K562 (cell line): ENCODE results near the gene AAK1. TPM values are rescaled to one million over a fixed set of nuclear protein-coding genes. Genes with fewer than 3 reads are reported as not detected.

ENCODE experiments used
- ATAC-seq: fragments of 200-7000 bp; cut with Tn5 transposase; 3 replicates; pipeline ENCODE4 v1.9.1; 2020; ENCODE audit warnings: moderate library complexity
- BruUV-seq: library from RNA; stranded (reverse); fragments of 400-500 nt; replicated peaks from 2 replicates; lab custom pipeline; 2021; lab: Mats Ljungman, UMichigan
- CTCF ChIA-PET: fragments of 300-600 bp; formaldehyde crosslinking; extraction: SDS; loops from one replicate; lab custom pipeline; 2021; ENCODE audit warnings: low intra/inter-chr PET ratio; lab: Yijun Ruan, JAX
- POLR2A ChIA-PET: fragments of 300-600, 350-650 bp; sonication (Branson Sonifier 250); formaldehyde crosslinking; extraction: SDS; loops from one replicate; lab custom pipeline; 2021; ENCODE audit warnings: antibody characterized with exemption, inconsistent platforms; lab: Yijun Ruan, JAX
- DNase-seq, 4 experiments: peaks; one replicate each; pipeline versions ENCODE4 v3.0.0 to v3.0.0-alpha.2; 2011 to 2018; ENCODE audit warnings: low spot score in 3 of 4, mixed read lengths in 3 of 4; ENCODE audit errors: extremely low read depth in 1 of 4
- FAIRE-seq: peaks from 2 replicates; lab custom pipeline; 2011; peaks lifted over from hg19 to GRCh38; lab: Jason Lieb, UNC
- H2AFZ ChIP-seq: 2 replicates; pipeline ENCODE4 v1.6.0; 2011; ENCODE audit warnings: low read depth, low read length, control low read depth, inconsistent platforms
- H3K27ac ChIP-seq: fragments of 200-600 bp; 3 replicates; pipeline ENCODE4 v1.8.0; 2011; ENCODE audit warnings: low read depth, mild to moderate bottlenecking, control low read depth, inconsistent platforms, low read length, moderate library complexity, mixed read lengths; ENCODE audit errors: extremely low read depth
- H3K27me3 ChIP-seq, 2 experiments: fragments of 300-600 bp in 1 of 2; 2 replicates in 1 of 2; 3 replicates in 1 of 2; pipeline versions ENCODE4 v1.6.0 to v1.8.0; 2011; ENCODE audit warnings: inconsistent platforms in 2 of 2, low read length in 2 of 2, mild to moderate bottlenecking in 1 of 2, mixed read lengths in 1 of 2, moderate library complexity in 1 of 2; ENCODE audit not compliant: control insufficient read depth in 2 of 2, insufficient read depth in 2 of 2
- H3K36me3 ChIP-seq: fragments of 300-600 bp; 3 replicates; pipeline ENCODE4 v1.8.0; 2011; ENCODE audit warnings: mild to moderate bottlenecking, low read length, inconsistent platforms; ENCODE audit not compliant: control insufficient read depth, insufficient read depth
- H3K4me1 ChIP-seq, 2 experiments: fragments of 200-600 bp in 1 of 2; replicated peaks in 1 of 2; 2 replicates in 1 of 2; 3 replicates in 1 of 2; pipeline versions ENCODE4 v1.5.1 to v1.8.0; 2011; ENCODE audit warnings: inconsistent platforms in 2 of 2, low read length in 2 of 2, mild to moderate bottlenecking in 1 of 2, mixed read lengths in 1 of 2, moderate library complexity in 1 of 2; ENCODE audit not compliant: control insufficient read depth in 2 of 2, insufficient read depth in 2 of 2
- H3K4me2 ChIP-seq: 2 replicates; pipeline ENCODE4 v1.6.1; 2011; ENCODE audit warnings: low read length, control low read depth, inconsistent platforms, mixed read lengths; ENCODE audit not compliant: insufficient read depth
- H3K4me3 ChIP-seq: fragments of 200-600 bp; sonication (generic), shearing (Covaris generic); 2 replicates; pipeline ENCODE4 v1.5.1; 2016; ENCODE audit warnings: control low read depth, inconsistent platforms
- H3K79me2 ChIP-seq: fragments of 200-600 bp; 3 replicates; pipeline ENCODE4 v1.8.0; 2011; ENCODE audit warnings: low read length, inconsistent platforms; ENCODE audit not compliant: control insufficient read depth, insufficient read depth
- H3K9ac ChIP-seq, 2 experiments: 2 replicates each; pipeline versions ENCODE4 v1.6.0 to v1.6.1; 2011; ENCODE audit warnings: low read depth in 2 of 2, low read length in 2 of 2, control low read depth in 1 of 2, inconsistent platforms in 1 of 2, mild to moderate bottlenecking in 1 of 2, mixed read lengths in 1 of 2; ENCODE audit not compliant: insufficient read depth in 1 of 2
- H3K9me1 ChIP-seq: one replicate; pipeline ENCODE4 v1.6.0; 2011; ENCODE audit warnings: inconsistent platforms, mild to moderate bottlenecking, low read length, moderate library complexity; ENCODE audit not compliant: control insufficient read depth, insufficient read depth
- H3K9me3 ChIP-seq: replicated peaks from 2 replicates; pipeline ENCODE4 v1.5.1; 2011; ENCODE audit warnings: low read depth, low read length, inconsistent platforms; ENCODE audit not compliant: control insufficient read depth, insufficient read depth
- H4K20me1 ChIP-seq: replicated peaks from 2 replicates; pipeline ENCODE4 v1.6.1; 2011; ENCODE audit warnings: low read length, inconsistent platforms, mixed read lengths; ENCODE audit not compliant: control insufficient read depth, insufficient read depth
- CAMTA2 ChIP-seq: fragments of 250-450 bp; sonication (Bioruptor Pico); conservative IDR thresholded peaks from 2 replicates; pipeline ENCODE4 v1.5.1; 2022
- CTBP1 ChIP-seq: fragments of 450-650 bp; IDR thresholded peaks from 2 replicates; pipeline ENCODE4 v1.6.1; 2016; ENCODE audit warnings: borderline replicate concordance
- FOXK1 ChIP-seq: sonication (generic); formaldehyde crosslinking; IDR thresholded peaks from 2 replicates; pipeline ENCODE4 v1.8.0; 2022; ENCODE audit warnings: missing genetic modification reagents, mild to moderate bottlenecking, borderline replicate concordance
- GATAD2B ChIP-seq: fragments of 450-650 bp; IDR thresholded peaks from 2 replicates; pipeline ENCODE4 v1.6.1; 2017; ENCODE audit warnings: mild to moderate bottlenecking, borderline replicate concordance
- HDAC2 ChIP-seq: fragments of 450-650 bp; IDR thresholded peaks from 2 replicates; pipeline ENCODE4 v1.6.1; 2016; ENCODE audit warnings: mild to moderate bottlenecking
- MTA3 ChIP-seq: fragments of 450-650 bp; formaldehyde crosslinking; IDR thresholded peaks from 2 replicates; pipeline ENCODE4 v1.6.1; 2017; ENCODE audit warnings: mild to moderate bottlenecking, borderline replicate concordance
- NEUROD1 ChIP-seq: fragments of 150-350 bp; IDR thresholded peaks from 2 replicates; pipeline ENCODE4 v1.6.1; 2014; ENCODE audit warnings: borderline replicate concordance, low read length, low read depth; ENCODE audit not compliant: partially characterized antibody
- NFIX ChIP-seq: fragments of 250-450 bp; sonication (Bioruptor Pico); IDR thresholded peaks from 2 replicates; pipeline ENCODE4 v1.4.0; 2020; ENCODE audit warnings: low read depth, mild to moderate bottlenecking, moderate library complexity
- PCBP2 ChIP-seq: fragments of 200-400 bp; formaldehyde crosslinking; IDR thresholded peaks from 2 replicates; pipeline ENCODE4 v1.6.1; 2018; ENCODE audit warnings: low read length, low read depth, mild to moderate bottlenecking, moderate library complexity; ENCODE audit not compliant: poor library complexity, severe bottlenecking
- PML ChIP-seq: IDR thresholded peaks from 2 replicates; pipeline ENCODE4 v1.6.1; 2012; ENCODE audit warnings: low read length, inconsistent platforms
- PTBP1 ChIP-seq: fragments of 200-400 bp; formaldehyde crosslinking; IDR thresholded peaks from 2 replicates; pipeline ENCODE4 v1.6.1; 2017; ENCODE audit warnings: low read depth, low read length
- TARDBP ChIP-seq: fragments of 450-650 bp; IDR thresholded peaks from 2 replicates; pipeline ENCODE4 v1.6.1; 2016
- WGBS: fragments of 100-300 bp; shearing (Covaris generic); methylation state at CpG from one replicate; pipeline ENCODE4 v1.1.6; 2016; ENCODE audit warnings: low coverage, mixed read lengths; ENCODE audit not compliant: insufficient coverage; ENCODE audit errors: missing lambda C conversion rate; 5-methylcytosine and 5-hydroxymethylcytosine counted together
- in situ Hi-C: fragments of 300-500 bp; cut with MboI; formaldehyde crosslinking; loops from 4 replicates; pipeline ENCODE4 v1.15.0; 2018; ENCODE audit warnings: inconsistent platforms, mixed read lengths
- intact Hi-C: fragments of 100-400 bp; cut with micrococcal nuclease; formaldehyde crosslinking; loops from 2 replicates; pipeline ENCODE4 v1.14.2; 2022
- polyA plus RNA-seq, 8 experiments: library from polyadenylated mRNA; depleted of rRNA in 4 of 8; stranded (reverse) in 5 of 8; unstranded in 3 of 8; fragments of >200 nt; fragmentation: Nextera tagmentation in 2 of 8; fragmentation: Illumina TruSeq in 1 of 8; extraction: Ambion mirVana in 2 of 8; extraction: Trizol in 1 of 8; gene quantifications; 2 replicates each; pipeline versions ENCODE4 v1.2.1 to v1.2.3, GENCODE V29; 2011 to 2014; ENCODE audit warnings: inconsistent platforms in 1 of 8, missing spikeins in 1 of 8
- total RNA-seq, 7 experiments: library from RNA; depleted of rRNA in 6 of 7; stranded (reverse); fragments of >200 nt in 6 of 7; fragmentation: Illumina TruSeq in 2 of 7; extraction: Trizol in 2 of 7; gene quantifications; 2 replicates each; pipeline versions ENCODE4 v1.2.1 to v1.2.3, GENCODE V29; 2011 to 2021; ENCODE audit warnings: low replicate concordance in 1 of 7
- TF ChIP-seq, protein P1 (sequence below): IDR thresholded peaks from 2 replicates; pipeline ENCODE4 v1.6.1; 2014; ENCODE audit warnings: antibody characterized with exemption
- TF ChIP-seq, protein P2 (sequence below): fragments of 200-800 bp; sonication (Bioruptor generic); IDR thresholded peaks from 2 replicates; pipeline ENCODE4 v1.6.1; 2016; ENCODE audit warnings: missing genetic modification characterization, missing compliant biosample characterization
- TF ChIP-seq, protein P3 (sequence below), 2 experiments: IDR thresholded peaks; 2 replicates each; pipeline ENCODE4 v1.6.1; 2011; ENCODE audit warnings: borderline replicate concordance in 1 of 2, control low read depth in 1 of 2, low read depth in 1 of 2, low read length in 1 of 2, mild to moderate bottlenecking in 1 of 2, mixed read lengths in 1 of 2, moderate library complexity in 1 of 2; ENCODE audit not compliant: insufficient read depth in 1 of 2, insufficient read length in 1 of 2, poor library complexity in 1 of 2, severe bottlenecking in 1 of 2; ENCODE audit errors: extremely low read depth in 1 of 2

The AAK1 gene
- total and polyA plus RNA-seq, 9 of the 15 experiments (the other 6 are each of a cell fraction or from before 2014, with no cell fraction given), result 0.89 to 17.1 (median 6.0) TPM

DNA sequence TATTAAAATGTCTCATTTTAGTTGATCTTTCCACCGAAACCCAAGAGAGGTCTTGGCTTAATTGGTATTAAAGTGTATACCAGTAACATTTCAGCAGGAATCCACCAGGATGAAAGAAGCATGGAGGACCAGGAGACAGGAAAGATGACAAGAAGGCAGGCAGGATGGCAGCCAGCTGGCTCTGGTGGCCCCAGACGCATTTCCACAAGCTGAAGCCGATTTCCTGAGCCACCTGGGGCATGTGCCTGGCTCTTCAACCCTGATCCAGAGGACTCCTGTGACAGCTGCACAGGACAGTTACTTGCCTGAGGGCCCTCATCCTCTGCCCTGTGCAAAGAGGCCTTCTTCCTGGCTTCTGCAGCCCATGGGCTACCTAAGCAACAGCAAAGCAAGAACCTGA, 149.4 kb downstream of the AAK1 start:
- CTCF ChIA-PET, result no interaction called here
- POLR2A ChIA-PET, result interaction anchor here (0.7 to 1.5 kb wide), 4 partner anchors 10 to 116 kb away, joined by 3 to 5 read pairs (median 4); partner anchors contain the start of gene NFU1
- FAIRE-seq (no peak), DNase-seq (no peak), ATAC-seq (no peak)
- H3K27me3 ChIP-seq, result no peaks in the 10 kb centered on the region
- peaks cover 0 to 5% of the 10 kb centered on the region in 2 experiments; a peak in 1 of 5 replicates for H3K4me1 ChIP-seq
- no peak overlapping the region for H3K4me3 ChIP-seq
- no peaks in the 10 kb centered on the region for H3K9me3 ChIP-seq
- WGBS, result 63% methylated on average over 3 of the region's 3 CpGs
- no TSS peak for BruUV-seq
- H3K9ac ChIP-seq, result no peak overlapping the region
- H2AFZ ChIP-seq, result no peak overlapping the region
- H3K9me1 ChIP-seq, result no peaks in the 10 kb centered on the region
- H3K79me2 ChIP-seq, result no peaks in the 10 kb centered on the region
- no peaks in the 10 kb centered on the region; the same call in 1 of the 2 replicates for H4K20me1 ChIP-seq
- TF ChIP-seq CTBP1 (no peak), MTA3 (no peak), HDAC2 (no peak), CAMTA2 (CRISPR knock-in tag) (no peak), TARDBP (no peak), FOXK1 (no peak), NFIX (no peak), NEUROD1 (no peak), GATAD2B (no peak), PTBP1 (no peak), PCBP2 (no peak), PML (no peak)
- TF ChIP-seq, protein P1, sequence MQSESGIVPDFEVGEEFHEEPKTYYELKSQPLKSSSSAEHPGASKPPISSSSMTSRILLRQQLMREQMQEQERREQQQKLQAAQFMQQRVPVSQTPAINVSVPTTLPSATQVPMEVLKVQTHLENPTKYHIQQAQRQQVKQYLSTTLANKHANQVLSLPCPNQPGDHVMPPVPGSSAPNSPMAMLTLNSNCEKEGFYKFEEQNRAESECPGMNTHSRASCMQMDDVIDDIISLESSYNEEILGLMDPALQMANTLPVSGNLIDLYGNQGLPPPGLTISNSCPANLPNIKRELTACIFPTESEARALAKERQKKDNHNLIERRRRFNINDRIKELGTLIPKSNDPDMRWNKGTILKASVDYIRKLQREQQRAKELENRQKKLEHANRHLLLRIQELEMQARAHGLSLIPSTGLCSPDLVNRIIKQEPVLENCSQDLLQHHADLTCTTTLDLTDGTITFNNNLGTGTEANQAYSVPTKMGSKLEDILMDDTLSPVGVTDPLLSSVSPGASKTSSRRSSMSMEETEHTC, result no peak
- TF ChIP-seq, protein P2, sequence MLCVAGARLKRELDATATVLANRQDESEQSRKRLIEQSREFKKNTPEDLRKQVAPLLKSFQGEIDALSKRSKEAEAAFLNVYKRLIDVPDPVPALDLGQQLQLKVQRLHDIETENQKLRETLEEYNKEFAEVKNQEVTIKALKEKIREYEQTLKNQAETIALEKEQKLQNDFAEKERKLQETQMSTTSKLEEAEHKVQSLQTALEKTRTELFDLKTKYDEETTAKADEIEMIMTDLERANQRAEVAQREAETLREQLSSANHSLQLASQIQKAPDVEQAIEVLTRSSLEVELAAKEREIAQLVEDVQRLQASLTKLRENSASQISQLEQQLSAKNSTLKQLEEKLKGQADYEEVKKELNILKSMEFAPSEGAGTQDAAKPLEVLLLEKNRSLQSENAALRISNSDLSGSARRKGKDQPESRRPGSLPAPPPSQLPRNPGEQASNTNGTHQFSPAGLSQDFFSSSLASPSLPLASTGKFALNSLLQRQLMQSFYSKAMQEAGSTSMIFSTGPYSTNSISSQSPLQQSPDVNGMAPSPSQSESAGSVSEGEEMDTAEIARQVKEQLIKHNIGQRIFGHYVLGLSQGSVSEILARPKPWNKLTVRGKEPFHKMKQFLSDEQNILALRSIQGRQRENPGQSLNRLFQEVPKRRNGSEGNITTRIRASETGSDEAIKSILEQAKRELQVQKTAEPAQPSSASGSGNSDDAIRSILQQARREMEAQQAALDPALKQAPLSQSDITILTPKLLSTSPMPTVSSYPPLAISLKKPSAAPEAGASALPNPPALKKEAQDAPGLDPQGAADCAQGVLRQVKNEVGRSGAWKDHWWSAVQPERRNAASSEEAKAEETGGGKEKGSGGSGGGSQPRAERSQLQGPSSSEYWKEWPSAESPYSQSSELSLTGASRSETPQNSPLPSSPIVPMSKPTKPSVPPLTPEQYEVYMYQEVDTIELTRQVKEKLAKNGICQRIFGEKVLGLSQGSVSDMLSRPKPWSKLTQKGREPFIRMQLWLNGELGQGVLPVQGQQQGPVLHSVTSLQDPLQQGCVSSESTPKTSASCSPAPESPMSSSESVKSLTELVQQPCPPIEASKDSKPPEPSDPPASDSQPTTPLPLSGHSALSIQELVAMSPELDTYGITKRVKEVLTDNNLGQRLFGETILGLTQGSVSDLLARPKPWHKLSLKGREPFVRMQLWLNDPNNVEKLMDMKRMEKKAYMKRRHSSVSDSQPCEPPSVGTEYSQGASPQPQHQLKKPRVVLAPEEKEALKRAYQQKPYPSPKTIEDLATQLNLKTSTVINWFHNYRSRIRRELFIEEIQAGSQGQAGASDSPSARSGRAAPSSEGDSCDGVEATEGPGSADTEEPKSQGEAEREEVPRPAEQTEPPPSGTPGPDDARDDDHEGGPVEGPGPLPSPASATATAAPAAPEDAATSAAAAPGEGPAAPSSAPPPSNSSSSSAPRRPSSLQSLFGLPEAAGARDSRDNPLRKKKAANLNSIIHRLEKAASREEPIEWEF (CRISPR knock-in tag), result no peak
- TF ChIP-seq, protein P3, sequence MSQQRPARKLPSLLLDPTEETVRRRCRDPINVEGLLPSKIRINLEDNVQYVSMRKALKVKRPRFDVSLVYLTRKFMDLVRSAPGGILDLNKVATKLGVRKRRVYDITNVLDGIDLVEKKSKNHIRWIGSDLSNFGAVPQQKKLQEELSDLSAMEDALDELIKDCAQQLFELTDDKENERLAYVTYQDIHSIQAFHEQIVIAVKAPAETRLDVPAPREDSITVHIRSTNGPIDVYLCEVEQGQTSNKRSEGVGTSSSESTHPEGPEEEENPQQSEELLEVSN (IDR thresholded peaks at IDR 0.05; ENCODE audit: borderline replicate concordance in 1 of 2, extremely low read depth in 1 of 2, insufficient read depth in 1 of 2, insufficient read length in 1 of 2, low read depth in 1 of 2, low read length in 1 of 2, poor library complexity in 1 of 2, severe bottlenecking in 1 of 2), result no peak
- H3K4me2 ChIP-seq, result no peak overlapping the region
- in situ Hi-C loops (no loop called here), intact Hi-C loops (no loop called here)
- H3K27ac ChIP-seq, result no peak overlapping the region
- H3K36me3 ChIP-seq, result no peaks in the 10 kb centered on the region
